22Rv1 (cell line): ENCODE data around the gene CMYA5.

Experiments
- ZFX ChIP-seq: fragments of 450-650 bp; IDR thresholded peaks from 2 replicates; pipeline ENCODE4 v1.6.1; 2017; ENCODE audit warnings: antibody characterized with exemption, borderline replicate concordance
- TF ChIP-seq, protein P1 (sequence below): fragments of 450-650 bp; IDR thresholded peaks from 2 replicates; pipeline ENCODE4 v1.5.1; 2017; ENCODE audit warnings: mild to moderate bottlenecking

DNA sequence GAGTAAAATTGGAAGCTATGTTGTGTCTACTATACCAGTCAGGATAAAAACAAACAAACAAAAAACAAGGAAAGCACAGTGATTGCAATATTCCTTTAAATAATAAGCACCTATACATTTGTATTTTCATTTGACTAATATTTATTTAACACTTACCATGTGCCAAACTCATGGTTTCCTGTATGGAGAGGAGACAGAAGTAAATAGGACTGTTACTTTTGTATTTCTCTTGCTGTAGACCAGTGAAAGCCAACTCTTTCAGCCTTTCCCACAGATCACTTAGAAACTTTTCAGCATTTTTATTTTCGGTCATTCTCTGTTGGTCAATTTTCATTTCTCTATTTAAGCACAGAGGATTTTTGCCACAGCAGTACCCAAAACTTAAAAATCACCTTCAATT, 4.5 kb downstream of the CMYA5 start:
- TF ChIP-seq, protein P1, sequence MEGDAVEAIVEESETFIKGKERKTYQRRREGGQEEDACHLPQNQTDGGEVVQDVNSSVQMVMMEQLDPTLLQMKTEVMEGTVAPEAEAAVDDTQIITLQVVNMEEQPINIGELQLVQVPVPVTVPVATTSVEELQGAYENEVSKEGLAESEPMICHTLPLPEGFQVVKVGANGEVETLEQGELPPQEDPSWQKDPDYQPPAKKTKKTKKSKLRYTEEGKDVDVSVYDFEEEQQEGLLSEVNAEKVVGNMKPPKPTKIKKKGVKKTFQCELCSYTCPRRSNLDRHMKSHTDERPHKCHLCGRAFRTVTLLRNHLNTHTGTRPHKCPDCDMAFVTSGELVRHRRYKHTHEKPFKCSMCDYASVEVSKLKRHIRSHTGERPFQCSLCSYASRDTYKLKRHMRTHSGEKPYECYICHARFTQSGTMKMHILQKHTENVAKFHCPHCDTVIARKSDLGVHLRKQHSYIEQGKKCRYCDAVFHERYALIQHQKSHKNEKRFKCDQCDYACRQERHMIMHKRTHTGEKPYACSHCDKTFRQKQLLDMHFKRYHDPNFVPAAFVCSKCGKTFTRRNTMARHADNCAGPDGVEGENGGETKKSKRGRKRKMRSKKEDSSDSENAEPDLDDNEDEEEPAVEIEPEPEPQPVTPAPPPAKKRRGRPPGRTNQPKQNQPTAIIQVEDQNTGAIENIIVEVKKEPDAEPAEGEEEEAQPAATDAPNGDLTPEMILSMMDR: no peak
- no peak for TF ChIP-seq ZFX
